Hepatocyte (in vitro differentiated cells): ENCODE results near the gene THUMPD3.

Experiments used
- CTCF ChIP-seq: fragments of 200-600 bp; sonication (generic); IDR thresholded peaks from 2 replicates; pipeline ENCODE4 v1.5.1; 2016; ENCODE audit warnings: antibody characterized with exemption, mild to moderate bottlenecking; ENCODE audit not compliant: poor library complexity
- EZH2 ChIP-seq: fragments of 200-600 bp; sonication (generic); IDR thresholded peaks from 2 replicates; pipeline ENCODE4 v1.6.1; 2016; ENCODE audit warnings: antibody characterized with exemption, mild to moderate bottlenecking, borderline replicate concordance
- EZH2phosphoT487 ChIP-seq: fragments of 200-600 bp; sonication (generic); IDR thresholded peaks from one replicate; pipeline ENCODE4 v1.6.1; 2018; ENCODE audit warnings: antibody characterized with exemption, mild to moderate bottlenecking, low read depth, moderate library complexity; ENCODE audit not compliant: unreplicated experiment, severe bottlenecking

- TF ChIP-seq CTCF, result no peak
- TF ChIP-seq EZH2phosphoT487, result no peak
- no peak for TF ChIP-seq EZH2
Observed at GRCh38 chr3:9406856-9407626, 44.2 kb downstream of the THUMPD3 start.
